Measurements from ENCODE around the gene TECTB. TPM values are rescaled to one million over a fixed set of nuclear protein-coding genes. Genes with fewer than 3 reads are reported as not detected.

TECTB gene
- polyA plus RNA-seq, 4 donors = not detected

GRCh38 chr10:112304267-112304859 is 21.2 kb downstream of the TECTB start:
- DNase-seq (ENCODE audit: low read depth in 4 of 4, low spot score in 3 of 4) = no peak

GRCh38 chr10:112307358-112308124 is 24.3 kb downstream of the TECTB start:
- no peak for DNase-seq (ENCODE audit: low read depth in 4 of 4, low spot score in 3 of 4)

DNA sequence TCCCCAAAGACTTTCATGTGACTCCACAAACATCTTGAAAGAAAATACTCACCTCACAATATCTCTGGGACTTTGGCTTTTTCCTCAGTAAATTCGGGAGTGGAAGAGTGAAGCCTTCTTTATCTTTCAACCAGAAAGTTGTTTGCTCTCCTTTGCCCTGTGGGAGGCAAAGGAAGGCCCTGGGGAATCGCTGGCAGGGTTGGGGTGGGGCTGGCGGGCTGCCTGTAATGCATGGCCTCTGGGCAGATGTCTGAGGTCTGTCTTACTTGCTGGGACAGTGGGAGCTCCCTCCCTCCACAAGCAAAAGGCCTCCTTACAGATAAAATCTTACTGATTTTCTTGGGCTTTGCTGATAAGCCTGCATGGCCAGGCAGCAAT is 24.9 kb downstream of the TECTB start:
- DNase-seq (ENCODE audit: low read depth in 4 of 4, low spot score in 3 of 4) = no peak

DNA sequence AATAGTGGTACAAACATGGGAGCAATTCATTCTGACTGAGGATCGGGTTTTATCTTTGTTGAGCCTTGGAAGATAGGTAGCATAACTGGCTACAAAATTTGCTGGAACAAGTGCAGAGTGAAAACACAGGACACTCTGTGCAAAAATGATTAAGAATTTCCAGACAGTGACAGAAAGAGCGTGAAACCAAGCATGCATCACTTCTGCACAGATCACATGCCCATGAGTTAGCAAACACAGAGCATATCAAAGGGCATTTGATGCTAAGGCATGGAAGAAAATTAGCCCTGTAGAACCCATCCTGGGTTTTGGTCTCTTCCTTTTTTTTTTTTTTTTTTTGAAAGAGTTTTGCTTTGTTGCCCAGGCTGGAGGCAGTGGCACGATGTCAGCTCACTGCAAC is 28.3 kb downstream of the TECTB start:
- DNase-seq (ENCODE audit: low read depth in 4 of 4, low spot score in 3 of 4) = no peak

DNA sequence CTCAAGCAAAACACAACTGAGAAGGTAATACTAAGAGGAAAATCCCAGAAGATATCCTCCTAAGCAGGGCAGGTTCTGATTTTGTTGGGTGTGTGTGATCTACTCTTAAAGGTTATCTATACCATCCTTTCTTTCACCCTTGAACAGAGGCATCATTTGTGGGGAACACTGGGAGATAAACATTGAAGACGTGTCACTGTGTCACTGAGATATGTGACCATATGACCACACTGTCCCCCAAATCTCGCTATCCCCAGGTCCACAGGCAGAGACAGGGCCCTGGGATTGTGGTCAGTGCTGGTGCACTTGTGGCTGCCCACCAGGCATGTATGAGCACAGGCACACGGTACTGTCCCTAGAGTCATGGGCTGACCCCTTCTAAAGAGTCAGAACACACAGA is 30.0 kb downstream of the TECTB start:
- DNase-seq (ENCODE audit: low read depth in 4 of 4, low spot score in 3 of 4) = no peak

GRCh38 chr10:112313911-112314310 is 30.7 kb downstream of the TECTB start:
- no peak for DNase-seq (ENCODE audit: low read depth in 4 of 4, low spot score in 3 of 4)

DNA sequence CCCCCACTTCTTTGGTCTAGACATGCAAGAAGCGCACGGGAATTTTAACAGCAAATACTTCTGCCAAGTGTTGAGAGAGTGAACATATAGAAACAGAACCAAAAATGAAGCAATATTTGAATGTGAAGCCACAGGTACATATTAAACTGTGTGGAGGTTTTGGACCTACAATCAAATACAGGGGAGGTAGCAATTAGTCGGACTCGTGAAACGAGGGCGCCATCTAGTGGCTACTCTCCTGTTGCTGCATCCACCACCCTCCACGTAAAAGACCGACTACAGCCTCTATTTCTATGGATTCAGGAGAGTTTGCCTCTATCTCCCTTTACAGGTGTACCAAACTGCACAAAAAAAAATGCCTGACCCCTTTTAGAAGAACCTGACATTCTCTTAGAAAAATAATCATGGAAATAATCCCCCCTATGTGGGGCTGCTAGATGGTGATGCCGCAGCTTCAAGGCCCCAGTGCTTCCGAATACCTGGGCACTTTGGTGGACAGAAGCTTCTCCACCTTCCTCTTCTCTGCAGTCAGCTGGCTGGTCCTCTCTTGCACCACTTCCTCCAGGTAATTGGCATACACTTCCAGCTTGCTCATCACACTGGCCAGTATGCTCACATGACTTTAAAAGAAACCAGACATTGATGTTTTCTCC is 31.7 kb downstream of the TECTB start:
- peak; percentile 47 to 74 (median 60) for DNase-seq (ENCODE audit: low read depth in 4 of 4, low spot score in 3 of 4)

- no peak for DNase-seq (ENCODE audit: low read depth in 4 of 4, low spot score in 3 of 4)
Measured at GRCh38 chr10:112327678-112328077, 44.5 kb downstream of the TECTB start.

DNA sequence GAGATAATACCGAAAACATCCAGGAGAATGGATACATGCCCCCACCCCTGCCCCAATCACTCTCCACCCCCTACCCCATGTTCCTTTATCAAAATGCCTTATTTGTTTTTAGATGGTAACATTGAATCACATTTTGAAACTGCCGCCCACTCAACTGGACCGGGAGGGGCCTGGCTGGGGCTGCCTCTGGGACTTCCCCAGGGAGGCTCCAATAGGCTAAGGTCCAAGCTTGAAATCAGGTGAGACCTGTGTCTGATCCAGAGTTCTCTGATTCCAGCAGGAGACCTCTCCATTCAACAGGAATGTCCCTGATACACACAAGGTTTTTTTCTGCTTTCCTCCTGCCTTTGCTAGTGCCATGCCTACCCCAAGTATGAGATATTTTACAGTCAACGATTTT is 47.0 kb downstream of the TECTB start:
- no peak for DNase-seq (ENCODE audit: low read depth in 4 of 4, low spot score in 3 of 4)

DNA sequence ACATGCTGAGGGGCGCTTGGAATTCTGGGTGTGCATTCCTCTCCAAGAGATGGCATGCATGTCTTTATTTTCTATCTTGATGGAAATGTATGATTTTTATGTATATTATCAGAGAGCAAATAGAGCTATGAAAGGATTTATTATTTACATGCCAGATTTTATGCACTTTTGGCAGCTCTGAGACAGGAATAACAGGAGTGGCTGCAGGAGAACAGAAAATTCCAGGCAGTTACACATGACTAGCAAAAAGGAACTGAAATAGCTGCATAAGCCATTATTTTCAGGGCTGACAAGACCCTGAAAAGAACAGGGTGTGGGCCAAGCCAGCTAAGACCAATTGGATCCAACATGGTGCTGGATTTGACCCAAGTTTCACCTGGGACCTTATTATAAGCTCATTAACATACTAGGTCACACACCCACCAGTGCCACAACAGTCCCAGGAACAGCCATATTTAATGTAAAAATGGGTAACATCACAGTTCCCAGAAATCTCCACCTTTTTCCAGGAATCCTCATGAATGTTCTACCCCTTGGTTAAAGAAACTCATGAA is 47.5 kb downstream of the TECTB start:
- DNase-seq (ENCODE audit: low read depth in 4 of 4, low spot score in 3 of 4) = no peak

DNA sequence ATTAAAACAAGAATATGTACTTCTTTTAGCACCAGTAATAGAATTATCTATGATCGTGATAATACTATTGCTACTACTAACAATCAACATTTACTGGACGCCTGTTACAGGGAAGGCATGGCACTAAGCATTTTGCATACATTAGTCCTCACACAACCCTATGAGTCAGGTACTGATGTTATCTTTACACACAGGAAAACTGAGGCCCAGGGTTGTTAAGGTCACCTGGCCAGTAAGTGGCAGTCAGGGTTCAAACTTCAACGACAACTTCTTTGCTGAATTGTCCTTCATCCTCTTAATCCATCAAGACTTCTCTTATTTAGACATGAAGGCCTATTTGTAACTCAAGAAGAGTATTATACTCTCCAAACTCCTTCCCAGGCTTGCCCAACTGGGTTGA is 48.8 kb downstream of the TECTB start:
- no peak for DNase-seq (ENCODE audit: low read depth in 4 of 4, low spot score in 3 of 4)

- DNase-seq (ENCODE audit: low read depth in 4 of 4, low spot score in 3 of 4) = no peak
Measured at GRCh38 chr10:112332509-112333228, 49.5 kb downstream of the TECTB start.

DNA sequence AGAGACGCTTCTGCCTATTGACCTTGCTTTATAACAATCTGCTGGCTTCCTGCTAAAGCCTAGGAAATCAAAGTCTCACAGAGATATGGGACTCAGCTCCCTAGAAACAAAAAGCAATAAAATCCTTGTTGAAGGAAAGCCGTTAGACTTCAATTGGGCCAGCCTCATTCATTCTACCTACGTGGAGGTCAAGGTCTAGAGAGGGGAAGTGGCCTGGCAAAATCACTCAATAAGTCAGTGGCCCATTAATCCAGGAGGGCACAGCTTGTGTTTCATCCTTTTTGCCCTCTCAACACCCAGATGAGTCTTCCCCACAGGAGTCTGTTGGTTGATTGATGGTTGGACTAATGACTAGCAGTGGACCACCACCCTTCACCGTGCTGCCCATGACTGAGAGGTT is 50.3 kb downstream of the TECTB start:
- DNase-seq (ENCODE audit: low read depth in 4 of 4, low spot score in 3 of 4) = no peak

- DNase-seq (ENCODE audit: low read depth in 4 of 4, low spot score in 3 of 4) = no peak
Measured at GRCh38 chr10:112335111-112335867, 52.1 kb downstream of the TECTB start.

DNA sequence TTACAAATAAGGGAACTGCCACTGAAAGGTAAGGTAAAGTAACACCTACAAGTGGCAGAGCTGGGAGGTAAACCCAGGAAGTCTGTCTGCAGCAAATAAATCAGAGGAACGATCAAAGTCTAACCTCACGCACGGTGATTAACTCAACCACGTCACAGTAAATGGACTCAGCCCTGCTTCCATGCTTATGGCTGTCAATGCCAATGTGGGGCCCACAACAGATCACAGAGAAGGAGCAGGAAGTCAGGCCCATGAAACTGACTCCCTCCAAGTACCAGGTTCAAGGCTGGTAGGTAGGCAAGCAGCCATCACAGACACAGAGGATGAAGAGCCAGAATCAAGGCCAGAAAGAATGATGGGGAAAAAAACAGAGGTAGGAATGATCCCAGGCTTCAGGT is 52.7 kb downstream of the TECTB start:
- DNase-seq (ENCODE audit: low read depth in 4 of 4, low spot score in 3 of 4) = no peak

DNA sequence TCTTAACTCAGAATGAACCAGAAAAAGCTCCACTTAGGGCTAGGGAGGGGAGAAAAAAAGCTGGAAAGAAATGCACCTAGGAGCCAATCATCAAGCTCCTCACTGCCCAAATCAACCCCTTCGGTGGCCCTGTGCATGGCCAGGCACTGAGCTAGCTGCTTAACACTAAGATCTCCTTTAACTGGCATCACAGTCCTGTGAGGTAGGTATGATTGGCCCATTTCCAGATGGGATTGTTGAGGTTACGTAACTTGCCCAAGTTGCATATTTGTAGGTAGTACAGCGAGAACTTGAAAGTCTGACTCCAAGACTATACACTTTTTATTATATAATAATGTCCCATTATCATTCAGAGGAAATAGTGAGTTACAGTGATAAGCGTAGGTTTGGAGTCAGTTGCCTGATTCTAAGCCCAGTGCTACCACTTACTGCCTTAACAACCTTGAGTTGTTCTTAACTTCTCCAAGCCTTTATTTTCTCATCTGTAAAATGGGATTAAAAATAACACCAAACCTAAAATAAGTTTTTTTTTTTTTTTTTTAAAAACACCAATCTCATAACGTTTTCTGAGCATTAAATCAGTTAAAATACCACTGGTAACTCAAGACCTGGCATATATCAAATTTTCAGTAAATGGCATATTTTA is 53.5 kb downstream of the TECTB start:
- DNase-seq (ENCODE audit: low read depth in 4 of 4, low spot score in 3 of 4) = no peak

GRCh38 chr10:112338957-112339356 is 55.8 kb downstream of the TECTB start:
- DNase-seq (ENCODE audit: low read depth in 4 of 4, low spot score in 3 of 4) = no peak

DNA sequence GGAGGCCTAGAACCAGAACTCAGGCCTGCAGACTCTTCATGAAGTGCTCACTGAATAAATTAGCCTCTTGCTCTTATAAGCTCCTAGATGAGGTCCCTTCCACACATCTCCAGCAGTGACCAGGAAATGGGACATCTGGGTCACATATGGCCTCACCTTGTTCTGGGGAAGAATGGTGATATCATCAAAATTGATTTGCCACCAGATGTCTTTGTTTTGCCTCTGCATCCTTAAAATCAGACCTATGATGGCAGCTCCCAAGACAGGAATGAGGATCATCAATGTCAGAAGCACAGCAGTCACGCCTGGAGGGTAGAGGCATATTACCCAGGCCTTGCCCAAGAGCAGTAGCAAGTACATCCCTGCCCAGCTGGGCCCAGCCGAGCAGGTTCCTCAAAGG is 57.4 kb downstream of the TECTB start:
- no peak for DNase-seq (ENCODE audit: low read depth in 4 of 4, low spot score in 3 of 4)

DNA sequence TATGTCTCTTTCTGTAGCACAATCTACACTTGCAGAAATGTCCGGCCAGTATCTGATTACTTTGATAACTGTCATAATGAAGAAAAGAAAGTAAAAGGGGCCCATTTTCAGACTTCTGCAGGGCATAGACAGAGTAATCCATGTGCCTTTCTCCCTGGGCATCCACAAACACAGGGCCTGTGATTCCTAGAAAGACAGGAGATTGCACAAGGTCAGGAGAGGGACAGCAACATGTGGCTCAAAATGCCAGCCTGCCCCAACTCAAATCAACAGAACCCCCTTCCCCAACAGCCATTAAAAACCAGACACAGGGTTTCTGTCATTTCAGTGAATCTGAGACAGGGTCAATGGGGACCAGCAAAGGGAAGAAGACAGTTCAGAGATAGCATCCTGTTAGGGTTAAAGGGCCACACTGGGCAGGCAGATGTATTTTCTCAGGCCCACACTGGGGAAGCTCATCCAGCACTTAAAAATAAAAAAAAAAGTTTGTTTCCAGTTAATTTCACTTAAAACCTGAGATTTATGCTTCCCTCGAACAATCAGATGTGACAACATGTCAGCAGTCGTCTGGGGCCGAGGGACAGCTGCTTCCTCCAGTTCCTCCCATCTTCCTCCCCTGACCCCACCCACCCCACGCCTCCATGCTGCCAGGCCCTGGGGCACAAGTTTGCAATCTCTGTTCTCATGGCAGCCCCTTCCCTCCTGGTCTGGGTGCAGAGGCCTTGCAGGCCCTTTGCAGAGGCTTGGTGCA is 60.0 kb downstream of the TECTB start:
- DNase-seq (ENCODE audit: low read depth in 4 of 4, low spot score in 3 of 4) = no peak
